Umbilical cord (tissue), 2 donors: ENCODE results near the gene OR10G3. TPM values are rescaled to one million over a fixed set of nuclear protein-coding genes. Genes with fewer than 3 reads are reported as not detected.
"Not testable (repeated sequence)": the region's sequence is repeated elsewhere in the genome, so short reads cannot be mapped to it uniquely, and the experiment has no call there.

ENCODE experiments used
- DNase-seq: peaks from one replicate; pipeline ENCODE4 v3.0.0-alpha.2; 2015; ENCODE audit warnings: low spot score
- total RNA-seq: library from RNA; depleted of rRNA; stranded (reverse); fragments of >200 nt; gene quantifications from one replicate; pipeline ENCODE4 v1.2.3, GENCODE V29; 2014; ENCODE audit warnings: low replicate concordance; ENCODE audit not compliant: insufficient read depth

Gene OR10G3, protein sequence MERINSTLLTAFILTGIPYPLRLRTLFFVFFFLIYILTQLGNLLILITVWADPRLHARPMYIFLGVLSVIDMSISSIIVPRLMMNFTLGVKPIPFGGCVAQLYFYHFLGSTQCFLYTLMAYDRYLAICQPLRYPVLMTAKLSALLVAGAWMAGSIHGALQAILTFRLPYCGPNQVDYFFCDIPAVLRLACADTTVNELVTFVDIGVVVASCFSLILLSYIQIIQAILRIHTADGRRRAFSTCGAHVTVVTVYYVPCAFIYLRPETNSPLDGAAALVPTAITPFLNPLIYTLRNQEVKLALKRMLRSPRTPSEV
- total RNA-seq: 5.1 TPM

DNA sequence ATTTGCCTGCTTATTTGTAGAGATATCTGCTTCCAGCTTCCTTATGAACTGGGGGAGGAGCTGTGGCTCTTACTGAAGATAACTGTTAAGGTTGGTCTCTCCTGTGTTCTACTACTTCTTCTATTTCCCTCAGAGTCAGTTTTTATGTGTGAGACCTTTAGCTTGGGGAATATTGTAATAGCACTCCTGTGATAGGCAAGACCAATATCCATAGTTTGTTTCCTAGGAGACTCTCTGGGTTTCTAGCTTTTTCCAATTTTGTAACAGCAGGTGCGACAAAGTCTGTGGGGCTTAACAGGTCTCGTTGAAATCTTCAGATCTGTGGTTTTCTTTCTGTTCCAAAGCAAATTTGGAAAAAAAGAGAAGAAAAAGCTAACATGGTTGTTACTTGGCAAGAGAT lies at the start of gene OR10G3:
OR10G3 (minus strand) TSS at position 101 of the 400 bp plus-strand sequence. CDS start 9,332 bp downstream, outside the sequence.
- DNase-seq: no peak

DNA sequence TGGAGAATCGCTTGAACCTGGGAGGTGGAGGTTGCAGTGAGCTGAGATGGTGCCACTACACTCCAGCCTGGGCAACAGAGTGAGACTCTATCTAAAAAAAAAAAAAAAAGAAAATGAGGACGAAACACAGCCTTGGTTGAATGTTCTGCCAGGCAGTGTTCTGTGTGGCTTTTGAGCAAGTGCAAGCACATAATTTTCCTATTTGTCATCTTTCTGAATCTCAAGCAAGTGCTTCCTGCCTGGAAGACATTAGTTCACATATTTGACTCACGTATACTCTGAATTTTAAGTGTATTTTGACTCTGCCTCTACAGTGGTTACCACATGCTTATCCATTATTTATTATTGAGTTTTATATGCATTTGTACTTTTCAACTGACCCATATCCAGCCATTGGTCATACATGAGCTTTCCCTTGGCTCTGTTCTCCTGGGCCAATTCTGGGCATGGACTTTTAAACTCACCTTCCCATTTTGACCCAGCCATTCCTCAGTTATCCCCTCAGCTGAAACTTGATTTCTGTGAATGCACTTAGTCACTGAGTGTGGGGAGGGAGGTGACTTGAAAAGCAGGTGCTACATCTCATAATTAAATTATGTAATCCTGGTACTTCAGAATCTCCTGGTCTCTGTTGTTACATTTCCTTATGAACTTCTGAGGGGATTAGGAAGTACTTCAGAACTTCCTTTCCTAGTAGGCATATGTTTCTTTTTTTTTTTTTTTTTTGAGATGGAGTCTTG lies 46.8 kb upstream of the OR10G3 start:
- DNase-seq: no peak

DNA sequence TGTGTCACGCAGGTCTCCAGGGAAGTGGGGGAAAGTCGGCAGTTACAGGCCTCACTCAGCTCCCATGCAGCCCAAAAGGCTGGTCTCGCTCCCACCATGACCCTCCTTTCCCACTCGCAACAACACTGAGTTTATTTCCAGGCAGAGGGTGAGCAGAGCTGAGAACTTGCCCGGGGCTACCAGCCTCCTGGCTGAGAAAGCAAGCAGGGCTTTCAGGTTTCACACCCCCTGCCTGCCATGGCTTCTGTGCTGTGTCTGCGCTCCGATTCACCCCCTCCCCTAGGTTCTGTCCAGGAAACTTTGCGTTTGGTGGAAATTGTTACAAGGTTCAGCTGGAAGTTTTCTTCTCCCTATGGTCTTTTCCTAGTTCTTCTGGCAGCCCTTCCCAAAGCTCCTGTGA lies 37.7 kb upstream of the OR10G3 start:
- DNase-seq: no peak

DNA sequence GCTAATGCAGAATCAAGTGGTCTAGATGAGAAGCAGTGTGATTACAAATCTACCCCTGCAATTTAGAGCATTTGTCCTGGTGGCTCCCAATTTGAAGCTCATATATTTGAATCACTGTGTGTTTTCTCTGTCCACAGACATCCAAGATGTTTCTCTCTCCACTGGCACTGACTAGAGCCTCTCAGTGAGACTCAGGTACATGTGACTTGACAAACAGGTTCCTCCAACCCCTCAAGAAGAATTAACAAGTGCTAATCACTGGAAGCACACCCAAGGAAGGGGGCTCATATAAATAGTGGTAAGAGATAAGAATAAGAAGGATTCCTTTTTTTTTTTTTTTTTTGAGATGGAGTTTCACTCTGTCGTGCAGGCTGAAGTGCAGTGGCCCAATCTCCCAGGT lies 34.4 kb upstream of the OR10G3 start:
- DNase-seq: no peak

DNA sequence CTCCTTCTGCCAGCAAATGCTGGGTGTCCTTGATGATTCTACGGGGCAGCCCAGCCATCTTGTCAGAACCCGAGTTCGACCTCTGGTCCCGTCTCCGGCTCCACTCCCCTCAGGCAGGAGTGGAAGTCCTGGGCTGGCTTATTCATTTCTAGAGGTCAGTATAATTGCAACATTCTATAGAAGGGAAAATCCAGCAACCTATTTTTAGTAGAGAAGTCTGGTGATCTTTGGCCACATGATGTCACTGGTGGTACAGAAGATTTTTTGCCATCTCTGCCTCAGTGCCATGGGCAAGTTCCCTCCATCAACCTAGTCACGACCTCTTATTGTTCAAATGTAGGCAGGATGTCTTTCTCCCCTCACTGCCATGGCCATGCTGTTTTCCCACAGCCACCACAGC lies 32.4 kb upstream of the OR10G3 start:
- DNase-seq: no peak

DNA sequence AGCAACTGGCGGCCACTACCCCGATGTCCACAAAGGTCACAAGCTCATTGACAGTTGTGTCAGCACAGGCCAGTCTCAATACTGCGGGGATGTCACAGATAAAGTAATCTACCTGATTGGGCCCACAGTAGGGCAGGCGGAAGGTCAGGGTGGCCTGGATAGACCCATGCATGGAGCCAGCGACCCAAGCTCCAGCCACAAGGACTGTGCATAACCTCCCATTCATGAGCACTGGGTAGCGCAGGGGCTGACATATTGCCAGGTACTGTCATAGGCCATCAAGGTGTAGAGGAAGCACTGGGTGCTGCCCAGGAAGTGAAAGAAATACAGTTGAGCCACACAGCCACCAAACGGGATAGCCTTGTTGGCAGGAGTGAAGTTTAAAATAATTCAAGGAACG lies 22.3 kb upstream of the OR10G3 start:
- not testable (repeated sequence) for DNase-seq

DNA sequence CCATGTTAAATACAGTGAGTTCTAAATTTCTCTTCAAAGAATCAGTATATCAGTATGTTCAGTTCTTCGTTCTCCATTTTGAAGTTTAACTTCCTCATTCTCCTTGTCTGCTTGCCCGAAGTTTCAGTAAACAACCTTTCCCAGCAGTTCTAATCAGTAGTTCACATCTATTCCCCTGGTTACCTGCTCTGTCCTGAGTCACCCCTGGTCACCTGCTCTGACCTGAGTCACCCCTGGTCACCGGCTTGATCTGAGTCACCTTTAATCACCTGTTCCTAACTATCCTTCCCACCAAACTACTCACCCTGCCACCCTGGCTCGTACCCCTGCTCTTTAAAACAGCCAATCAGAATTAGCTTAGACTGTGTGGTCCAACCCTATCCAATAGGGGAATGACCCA lies 9.4 kb upstream of the OR10G3 start:
- no peak for DNase-seq

DNA sequence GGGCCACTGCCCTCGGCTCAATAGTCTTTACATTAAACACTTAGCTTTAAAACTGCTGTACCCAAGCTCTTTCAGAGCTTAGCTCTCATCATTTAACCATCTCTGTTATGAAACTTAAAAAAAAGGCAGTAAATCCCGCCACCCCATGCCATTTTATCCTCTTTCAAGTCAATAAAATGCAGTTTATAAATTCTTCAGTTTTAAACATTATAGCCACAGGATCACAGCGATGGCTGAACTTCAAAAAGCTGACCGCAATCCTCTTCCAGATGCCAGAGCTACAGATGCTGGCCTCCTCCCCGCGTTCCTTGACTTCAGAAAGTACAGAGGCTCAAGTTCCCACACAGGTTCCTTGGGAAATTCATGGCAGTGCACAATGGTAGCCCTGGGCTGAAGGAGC lies 4.2 kb downstream of the OR10G3 start:
- DNase-seq: peak; percentile 77

DNA sequence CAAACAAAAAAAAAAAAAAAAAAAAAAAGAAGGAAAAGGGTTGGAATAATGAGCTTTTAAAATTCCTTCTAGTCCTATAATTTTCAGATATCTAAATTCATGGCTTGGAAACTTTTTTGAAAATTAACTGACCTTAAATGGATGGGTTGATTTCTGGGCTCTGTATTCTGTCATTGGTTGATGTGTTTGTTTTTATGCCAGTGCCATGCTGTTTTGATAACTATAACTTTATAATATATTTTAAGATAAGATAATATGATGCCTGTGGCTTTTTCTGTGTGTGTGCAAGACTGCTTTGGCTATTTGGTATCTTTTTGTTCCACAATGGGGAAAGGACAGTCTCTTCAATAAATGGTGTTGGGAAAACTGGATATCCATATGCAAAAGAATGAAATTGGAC lies 7.3 kb downstream of the OR10G3 start:
- no peak for DNase-seq

DNA sequence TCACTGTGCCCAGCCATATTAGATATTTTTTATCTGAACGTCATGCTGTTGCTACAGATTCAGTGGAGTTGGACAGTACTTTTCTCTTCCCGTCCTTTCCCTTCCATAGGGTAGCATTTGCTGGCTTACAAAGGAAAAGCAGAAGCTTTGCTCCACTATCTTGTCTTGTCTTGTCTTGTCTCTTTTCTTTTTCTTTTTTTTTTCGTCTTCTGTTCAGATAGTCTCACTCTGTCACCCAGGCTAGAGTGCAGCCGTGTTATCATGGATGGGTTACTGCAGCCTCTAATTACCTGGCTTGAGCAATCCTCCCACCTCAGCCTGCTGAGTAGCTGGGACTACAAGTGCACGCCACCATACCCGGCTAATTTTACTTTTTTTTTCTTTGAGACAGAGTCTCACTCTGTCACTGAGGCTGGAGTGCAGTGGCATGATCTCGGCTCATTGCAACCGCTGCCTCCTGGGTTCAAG lies 21.1 kb downstream of the OR10G3 start:
- DNase-seq: no peak

DNA sequence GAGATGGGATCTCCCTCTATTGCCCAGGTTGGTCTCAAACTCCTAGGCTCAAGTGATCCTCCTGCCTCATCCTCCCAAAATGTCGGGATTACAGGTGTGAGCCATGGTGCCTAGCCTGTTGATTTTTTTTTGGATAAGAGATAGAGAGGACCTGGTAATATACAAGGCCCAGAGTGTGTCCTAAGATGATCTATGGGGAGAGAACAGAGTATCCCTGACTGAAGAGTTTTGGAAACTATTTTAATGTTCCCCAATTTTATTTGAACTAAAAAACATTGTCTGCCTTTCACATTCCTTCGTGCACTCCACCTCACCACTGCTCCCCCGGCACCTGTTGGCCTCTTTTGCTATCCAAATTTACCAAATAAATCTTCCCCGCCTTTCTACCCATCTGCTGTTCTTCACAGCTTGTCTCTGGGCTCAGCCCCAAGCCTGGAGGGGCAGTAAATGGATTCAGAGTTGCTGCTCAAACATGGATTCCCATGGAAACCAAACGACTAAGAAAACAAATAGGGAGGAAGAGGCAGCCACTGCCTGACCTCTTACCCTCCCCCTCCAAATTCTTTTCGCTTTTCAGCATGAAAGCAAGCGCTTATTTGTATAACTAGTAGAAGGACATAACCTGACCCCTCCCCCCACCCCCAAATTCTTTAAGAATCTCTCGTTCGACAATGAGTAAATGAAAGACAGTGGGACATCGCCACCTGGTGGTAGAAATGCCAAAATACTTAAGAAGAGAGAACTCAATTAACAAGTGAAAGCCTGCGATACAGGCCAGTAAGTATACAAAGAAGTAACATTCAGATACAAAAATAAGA lies 22.6 kb downstream of the OR10G3 start:
- DNase-seq: peak; percentile 95

DNA sequence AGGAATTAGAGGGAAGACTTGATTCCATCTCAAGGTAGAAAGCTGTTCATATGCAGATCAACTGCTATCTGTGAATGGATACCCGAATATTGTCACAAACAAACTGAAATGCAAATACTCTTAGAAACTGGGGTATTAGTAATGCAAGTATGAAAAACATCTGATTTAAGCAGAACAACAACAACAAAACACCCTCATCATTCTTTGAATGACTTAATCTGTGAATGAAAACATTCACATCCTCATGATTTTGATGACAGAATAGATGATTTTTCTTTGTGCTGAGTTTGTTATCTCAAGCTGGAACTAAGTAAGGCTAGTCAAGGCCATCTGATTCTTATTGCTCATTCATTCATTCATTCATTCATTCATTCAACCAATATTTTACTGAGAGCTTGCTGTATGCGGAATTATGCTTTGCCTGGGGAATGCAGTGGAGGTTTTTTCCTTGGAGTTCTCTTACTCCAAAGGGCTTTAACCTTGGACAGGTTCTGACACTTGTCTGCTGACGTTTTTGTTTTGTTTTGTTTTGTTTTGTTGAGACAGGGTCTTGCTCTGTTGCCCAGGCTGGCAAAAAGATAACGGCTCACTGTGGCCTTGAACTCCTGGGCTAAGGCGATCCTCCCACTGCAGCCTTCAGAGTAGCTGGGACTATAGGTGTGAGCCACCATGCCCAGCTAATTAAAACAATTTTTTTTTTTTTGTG lies 23.3 kb downstream of the OR10G3 start:
- no peak for DNase-seq

DNA sequence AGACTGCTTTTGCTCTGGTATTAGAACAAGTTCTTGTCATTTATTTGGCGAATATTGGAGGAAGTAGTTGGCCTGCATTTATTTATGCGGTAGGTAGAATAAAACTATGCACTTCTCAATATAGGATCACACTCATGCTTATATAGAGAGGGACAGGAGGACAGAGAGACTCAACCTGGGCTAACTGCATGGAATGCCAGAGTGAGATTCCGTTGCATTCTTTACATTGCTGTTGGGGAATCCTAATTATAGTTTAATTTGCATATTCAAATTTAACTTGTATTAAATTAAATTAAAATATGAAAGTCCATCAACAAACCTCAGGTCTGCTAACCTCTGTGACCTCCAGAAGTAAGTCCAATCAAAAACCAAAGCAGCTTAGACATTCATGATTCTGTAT lies 26.6 kb downstream of the OR10G3 start:
- no peak for DNase-seq

DNA sequence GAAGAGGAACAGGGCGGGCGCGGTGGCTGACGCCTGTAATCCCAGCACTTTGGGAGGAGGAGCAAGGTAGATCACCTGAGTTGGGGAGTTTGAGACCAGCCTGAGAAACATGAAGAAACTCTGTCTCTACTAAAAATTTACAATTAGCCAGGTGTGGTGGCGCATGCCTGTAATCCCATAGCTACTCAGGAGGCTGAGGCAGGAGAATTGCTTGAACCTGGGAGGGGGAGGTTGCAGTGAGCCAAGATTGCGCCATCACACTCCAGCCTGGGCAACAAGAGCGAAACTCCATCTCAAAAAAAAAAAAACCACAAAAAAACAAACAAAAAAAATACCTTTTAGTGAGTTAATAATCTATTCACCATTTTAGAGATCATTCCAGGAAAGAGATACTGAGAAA lies 35.3 kb downstream of the OR10G3 start:
- DNase-seq: not testable (repeated sequence)

DNA sequence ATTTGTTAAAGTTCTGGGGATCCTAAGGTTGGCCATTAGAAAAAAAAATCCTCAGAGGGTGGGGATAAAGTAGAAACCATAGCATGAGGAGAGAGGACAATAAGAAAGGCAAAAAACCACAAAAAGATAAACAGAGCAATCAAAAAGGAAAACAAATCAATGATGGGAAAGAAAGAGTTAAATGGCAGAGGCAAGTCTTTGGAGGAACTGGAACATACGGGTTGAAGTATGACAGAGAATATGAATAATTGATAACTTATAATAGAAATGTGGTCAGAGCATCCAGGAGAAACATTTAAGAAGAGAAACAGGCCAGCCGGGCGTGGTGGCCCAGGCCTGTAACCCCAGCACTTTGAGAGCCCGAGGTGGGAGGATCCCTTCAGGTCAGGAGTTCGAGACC lies 35.9 kb downstream of the OR10G3 start:
- no peak for DNase-seq

DNA sequence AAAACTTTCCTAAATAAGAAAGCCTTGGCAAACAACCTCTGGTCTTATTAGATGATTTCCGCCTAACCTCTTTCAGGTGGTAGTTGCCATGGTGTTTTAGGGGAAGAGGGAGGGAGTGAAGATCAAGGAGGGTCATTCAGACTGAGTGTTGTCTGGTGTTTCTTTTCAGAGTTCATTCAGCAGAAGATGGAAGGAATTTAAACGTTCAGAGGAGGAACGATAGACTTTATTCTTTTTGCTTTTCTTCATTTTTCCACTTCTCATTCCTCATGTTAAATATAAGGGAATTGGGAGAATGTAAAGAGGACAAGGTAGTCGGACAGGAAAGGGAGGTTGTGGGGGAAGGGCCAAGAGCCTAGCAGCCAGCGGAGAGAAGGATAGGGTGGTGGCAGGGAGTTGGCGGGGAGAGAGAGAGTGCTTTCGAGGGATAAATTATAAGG lies 36.3 kb downstream of the OR10G3 start:
- DNase-seq: no peak

DNA sequence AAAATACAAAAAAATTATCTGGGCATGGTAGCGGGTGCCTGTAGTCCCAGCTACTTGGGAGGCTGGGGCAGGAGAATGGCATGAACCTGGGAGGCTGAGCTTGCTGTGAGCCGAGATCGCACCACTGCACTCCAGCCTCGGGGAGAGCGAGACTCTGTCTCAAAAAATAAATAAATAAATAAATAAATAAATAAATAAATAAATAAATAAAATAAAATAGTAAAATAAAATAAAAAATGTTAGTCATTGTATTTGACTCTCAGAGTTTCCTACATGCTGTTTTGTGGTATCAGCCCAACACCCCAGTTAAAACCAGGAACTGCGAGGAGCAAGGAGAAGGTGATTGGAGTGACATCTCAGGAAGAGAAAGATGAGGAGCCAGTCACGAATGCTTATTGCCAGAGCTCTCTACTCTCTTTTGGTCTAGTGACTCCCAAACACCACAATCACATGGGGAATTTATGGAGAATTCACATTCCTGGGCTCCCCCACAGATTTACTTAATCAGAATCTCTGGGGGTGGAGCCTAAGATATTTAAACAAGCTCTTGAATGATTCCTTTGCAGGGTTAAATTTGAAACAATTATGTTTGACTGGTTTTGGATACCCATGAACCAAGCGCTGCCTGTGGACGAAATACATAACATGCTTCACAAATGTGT lies 38.3 kb downstream of the OR10G3 start:
- no peak for DNase-seq

DNA sequence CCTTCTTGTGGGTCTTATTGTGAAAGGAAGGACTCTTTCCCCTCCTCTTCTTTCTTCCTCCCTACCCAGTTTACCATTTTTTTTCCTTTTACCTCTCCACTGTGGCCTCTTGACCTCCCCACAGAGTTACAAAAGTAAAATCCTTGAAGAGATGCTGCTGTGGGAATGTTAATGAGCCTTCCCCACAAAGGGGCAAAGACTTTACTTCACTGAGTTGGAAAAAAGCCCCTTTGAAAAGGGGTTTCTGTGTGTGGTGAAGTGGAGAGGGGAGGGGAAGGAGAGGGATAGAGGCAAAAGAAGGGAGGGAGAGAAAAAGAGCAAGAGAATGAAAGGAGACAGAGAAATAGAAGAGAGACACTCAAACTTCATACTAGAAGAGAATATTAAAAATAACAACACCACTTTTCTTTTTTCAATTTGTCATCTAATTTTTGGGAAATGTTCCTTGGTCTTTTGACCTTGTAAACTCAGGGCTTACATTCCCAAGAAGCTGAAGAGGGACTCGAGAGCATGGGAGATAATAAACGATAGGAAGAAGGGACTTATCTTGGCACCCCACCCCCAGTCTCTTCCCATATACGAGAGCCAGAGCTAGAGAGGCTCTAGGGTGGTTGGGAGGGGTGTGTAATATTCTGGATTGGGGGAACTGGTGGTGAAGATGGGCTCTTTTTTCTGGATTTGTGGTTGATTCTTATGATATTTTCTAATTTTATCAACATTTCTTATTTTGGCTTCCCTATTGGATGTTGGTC lies 40.5 kb downstream of the OR10G3 start:
- DNase-seq: no peak

DNA sequence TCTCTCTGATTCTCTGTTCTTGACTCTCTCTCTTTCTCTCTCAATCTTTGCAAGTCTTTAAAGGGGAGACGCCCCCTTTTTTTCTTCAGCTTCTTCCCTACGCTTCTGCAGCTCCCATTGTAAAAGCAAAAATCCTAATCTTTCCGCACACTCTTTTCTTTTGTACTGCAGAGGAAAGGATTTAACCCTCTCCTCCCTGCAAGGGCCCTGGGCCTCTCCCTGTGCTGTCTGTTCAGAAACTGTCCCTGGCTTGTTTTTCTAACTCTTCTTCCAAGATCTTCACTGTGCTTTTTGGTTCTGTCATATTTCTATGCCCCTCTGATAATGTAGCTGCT lies 42.8 kb downstream of the OR10G3 start:
- no peak for DNase-seq

DNA sequence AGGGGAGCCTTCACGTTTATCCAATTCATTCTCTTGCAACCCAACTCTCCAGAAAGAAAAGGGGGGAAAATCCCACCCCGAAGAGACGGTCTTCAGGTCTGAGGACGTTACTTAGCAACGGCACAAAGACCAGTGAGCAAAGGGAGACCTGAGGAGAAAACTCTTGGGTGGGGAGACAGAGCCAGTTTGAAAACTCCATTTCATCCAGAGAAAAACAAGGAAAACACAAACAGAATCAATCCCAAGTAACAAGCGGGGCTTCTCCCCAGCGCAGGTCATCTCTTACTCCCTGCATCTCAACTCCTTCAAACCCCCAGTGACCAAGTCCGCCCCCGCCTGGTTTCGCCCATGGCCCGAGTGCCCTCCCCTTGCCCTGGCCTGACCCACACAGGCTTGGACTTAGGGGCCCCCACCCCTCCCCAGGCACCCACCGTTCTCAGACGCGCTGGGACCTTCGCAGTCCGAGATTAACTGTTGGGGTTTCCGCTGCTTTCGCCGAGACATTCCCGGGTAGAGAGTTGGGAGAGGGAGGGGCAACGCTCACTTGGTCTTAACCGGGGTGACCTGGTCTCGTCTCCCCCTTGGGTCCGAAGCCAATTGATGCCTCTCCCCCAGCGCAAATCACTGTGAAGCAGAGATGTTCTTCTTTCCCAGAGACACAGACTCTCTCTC lies 43.3 kb downstream of the OR10G3 start:
- no peak for DNase-seq
